ENCODE results near the gene JAK3. TPM values are rescaled to one million over a fixed set of nuclear protein-coding genes. Genes with fewer than 3 reads are reported as not detected.

The JAK3 gene
- total and polyA plus RNA-seq, 10 of the 15 experiments (the other 5 are each of a cell fraction or from before 2014, with no cell fraction given) = 7.8 to 67.9 (median 33.3) TPM

DNA sequence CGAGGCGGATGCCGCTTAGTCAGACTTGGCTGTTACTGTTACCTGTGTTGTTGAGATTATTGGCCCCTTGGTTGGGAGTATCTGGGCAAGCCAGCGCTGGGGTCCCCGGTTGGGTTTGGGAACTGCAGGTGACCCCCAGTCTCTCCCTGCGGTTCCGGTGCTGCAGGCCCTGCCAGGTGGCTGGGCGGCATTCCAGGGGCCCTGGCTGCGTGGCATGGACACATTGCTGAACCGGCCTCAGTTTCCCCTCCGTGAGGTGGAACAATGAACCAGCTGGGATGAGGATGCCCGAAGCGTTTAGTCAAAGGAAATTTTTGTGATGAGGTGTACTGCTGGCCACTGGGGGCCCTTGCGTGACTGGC is 52.3 kb downstream of the JAK3 start:
- RAD21 ChIA-PET (ENCODE audit: unreplicated experiment) = no interaction called here
- no peak for FAIRE-seq
- no peak for TF ChIP-seq SUZ12 (IDR thresholded peaks at IDR 0.05; ENCODE audit: unreplicated experiment)
- TF ChIP-seq POU2F2 (IDR thresholded peaks at IDR 0.05; ENCODE audit: borderline replicate concordance, low read depth, low read length) = no peak
- TF ChIP-seq POLR2AphosphoS5 (IDR thresholded peaks at IDR 0.05; ENCODE audit: low read length) = no peak
- TF ChIP-seq, protein P1, sequence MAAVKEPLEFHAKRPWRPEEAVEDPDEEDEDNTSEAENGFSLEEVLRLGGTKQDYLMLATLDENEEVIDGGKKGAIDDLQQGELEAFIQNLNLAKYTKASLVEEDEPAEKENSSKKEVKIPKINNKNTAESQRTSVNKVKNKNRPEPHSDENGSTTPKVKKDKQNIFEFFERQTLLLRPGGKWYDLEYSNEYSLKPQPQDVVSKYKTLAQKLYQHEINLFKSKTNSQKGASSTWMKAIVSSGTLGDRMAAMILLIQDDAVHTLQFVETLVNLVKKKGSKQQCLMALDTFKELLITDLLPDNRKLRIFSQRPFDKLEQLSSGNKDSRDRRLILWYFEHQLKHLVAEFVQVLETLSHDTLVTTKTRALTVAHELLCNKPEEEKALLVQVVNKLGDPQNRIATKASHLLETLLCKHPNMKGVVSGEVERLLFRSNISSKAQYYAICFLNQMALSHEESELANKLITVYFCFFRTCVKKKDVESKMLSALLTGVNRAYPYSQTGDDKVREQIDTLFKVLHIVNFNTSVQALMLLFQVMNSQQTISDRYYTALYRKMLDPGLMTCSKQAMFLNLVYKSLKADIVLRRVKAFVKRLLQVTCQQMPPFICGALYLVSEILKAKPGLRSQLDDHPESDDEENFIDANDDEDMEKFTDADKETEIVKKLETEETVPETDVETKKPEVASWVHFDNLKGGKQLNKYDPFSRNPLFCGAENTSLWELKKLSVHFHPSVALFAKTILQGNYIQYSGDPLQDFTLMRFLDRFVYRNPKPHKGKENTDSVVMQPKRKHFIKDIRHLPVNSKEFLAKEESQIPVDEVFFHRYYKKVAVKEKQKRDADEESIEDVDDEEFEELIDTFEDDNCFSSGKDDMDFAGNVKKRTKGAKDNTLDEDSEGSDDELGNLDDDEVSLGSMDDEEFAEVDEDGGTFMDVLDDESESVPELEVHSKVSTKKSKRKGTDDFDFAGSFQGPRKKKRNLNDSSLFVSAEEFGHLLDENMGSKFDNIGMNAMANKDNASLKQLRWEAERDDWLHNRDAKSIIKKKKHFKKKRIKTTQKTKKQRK (IDR thresholded peaks at IDR 0.05; ENCODE audit: low read depth, low read length) = no peak
- Histone ChIP-seq H2AFZ (ENCODE audit: control insufficient read depth, low read depth, low read length) (no peak overlapping the region), H3K27me3 (replicated peaks in 1 of 2; ENCODE audit: control insufficient read depth in 2 of 2, insufficient read depth in 2 of 2, low read length in 1 of 2) (peaks cover 3 to 6% of the 10 kb centered on the region in 2 experiments; a peak in 3 of 4 replicates), H3K4me1 (ENCODE audit: control insufficient read depth, insufficient read depth, low read length) (no peaks in the 10 kb centered on the region), H3K9ac (ENCODE audit: control insufficient read depth, insufficient read depth, low read length) (no peak overlapping the region), H3K27ac (ENCODE audit: control insufficient read depth, insufficient read depth) (no peak overlapping the region), H3K79me2 (ENCODE audit: control insufficient read depth, insufficient read depth, low read length) (no peaks in the 10 kb centered on the region), H3K36me3 (ENCODE audit: control insufficient read depth in 2 of 2, insufficient read depth in 2 of 2, low read length in 1 of 2) (no peaks in the 10 kb centered on the region), H4K20me1 (ENCODE audit: control insufficient read depth, insufficient read depth) (no peaks in the 10 kb centered on the region), H3K4me2 (ENCODE audit: control insufficient read depth, insufficient read depth) (no peak overlapping the region), H3K9me3 (replicated peaks; ENCODE audit: control insufficient read depth, insufficient read depth, low read length) (no peaks in the 10 kb centered on the region), H3K4me3 (no peak overlapping the region)
- WGBS (ENCODE audit: insufficient coverage, insufficient replicate concordance, low lambda C conversion rate, missing lambda C conversion rate) = 46% methylated on average over 14 of the region's 14 CpGs
- CTCF ChIA-PET = interaction anchor here (1.6 kb wide), 1 partner anchor 189 kb away, joined by 3 read pairs; no protein-coding TSS in a partner anchor
- ATAC-seq = no peak
- no peak for DNase-seq (ENCODE audit: low read depth, low spot score)
- no TSS peak for BruUV-seq (replicated peaks)
- intact Hi-C loops (cut with micrococcal nuclease; ENCODE audit: unreplicated experiment) = no loop called here
- POLR2A ChIA-PET = no interaction called here
- in situ Hi-C loops (cut with MboI) = no loop called here
- SMC1A ChIA-PET (ENCODE audit: uncharacterized antibody, unreplicated experiment) = no interaction called here

All from GM12878 (cell line).